Measurements from ENCODE around the gene TIAM1.

TIAM1 gene

GRCh38 chr21:31288191-31288590 lies 55.9 kb downstream of the TIAM1 start:
- no peaks in the 10 kb centered on the region for H3K27me3 ChIP-seq (ENCODE audit: control insufficient read depth in 1 of 2, insufficient read depth in 2 of 2, low read length in 2 of 2)
- no peaks in the 10 kb centered on the region for H3K4me1 ChIP-seq (ENCODE audit: control insufficient read depth in 1 of 2, insufficient read depth in 2 of 2, low read length in 2 of 2)
- no peak overlapping the region for H3K4me3 ChIP-seq (ENCODE audit: low read depth in 1 of 2, low read length in 2 of 2)
- H3K9me3 ChIP-seq (ENCODE audit: control insufficient read depth in 1 of 2, low read length in 2 of 2) = no peaks in the 10 kb centered on the region
- H3K36me3 ChIP-seq (ENCODE audit: control insufficient read depth in 1 of 2, insufficient read depth in 2 of 2, low read length in 2 of 2) = no peaks in the 10 kb centered on the region
- H3K27ac ChIP-seq (ENCODE audit: low read depth, low read length) = no peak overlapping the region
- no peak overlapping the region for H3K9ac ChIP-seq (ENCODE audit: low read depth in 1 of 2, low read length in 2 of 2)

- Histone ChIP-seq H3K9ac (ENCODE audit: low read depth in 1 of 2, low read length in 2 of 2) (no peak overlapping the region), H3K36me3 (ENCODE audit: control insufficient read depth in 1 of 2, insufficient read depth in 2 of 2, low read length in 2 of 2) (no peaks in the 10 kb centered on the region), H3K9me3 (ENCODE audit: control insufficient read depth in 1 of 2, low read length in 2 of 2) (no peaks in the 10 kb centered on the region), H3K4me3 (ENCODE audit: low read depth in 1 of 2, low read length in 2 of 2) (no peak overlapping the region), H3K27me3 (ENCODE audit: control insufficient read depth in 1 of 2, insufficient read depth in 2 of 2, low read length in 2 of 2) (no peaks in the 10 kb centered on the region), H3K4me1 (ENCODE audit: control insufficient read depth in 1 of 2, insufficient read depth in 2 of 2, low read length in 2 of 2) (peaks cover 3 to 10% of the 10 kb centered on the region in 2 donors), H3K27ac (ENCODE audit: low read depth, low read length) (no peak overlapping the region)
These were observed 56.9 kb downstream of the TIAM1 start for GRCh38 chr21:31287201-31287600.

- H3K9ac ChIP-seq (ENCODE audit: low read depth in 1 of 2, low read length in 2 of 2) = no peak overlapping the region
These were observed 57.4 kb downstream of the TIAM1 start for GRCh38 chr21:31286621-31287020.

GRCh38 chr21:31284797-31285397 lies 59.2 kb downstream of the TIAM1 start:
- no peak overlapping the region for H3K4me3 ChIP-seq (ENCODE audit: low read depth in 1 of 2, low read length in 2 of 2)
- H3K4me1 ChIP-seq (ENCODE audit: control insufficient read depth in 1 of 2, insufficient read depth in 2 of 2, low read length in 2 of 2) = peaks cover 3 to 10% of the 10 kb centered on the region in 2 donors
- H3K9ac ChIP-seq (ENCODE audit: low read depth in 1 of 2, low read length in 2 of 2) = no peak overlapping the region
- H3K9me3 ChIP-seq (ENCODE audit: control insufficient read depth in 1 of 2, low read length in 2 of 2) = no peaks in the 10 kb centered on the region
- H3K27ac ChIP-seq (ENCODE audit: low read depth, low read length) = no peak overlapping the region
- no peaks in the 10 kb centered on the region for H3K27me3 ChIP-seq (ENCODE audit: control insufficient read depth in 1 of 2, insufficient read depth in 2 of 2, low read length in 2 of 2)
- no peaks in the 10 kb centered on the region for H3K36me3 ChIP-seq (ENCODE audit: control insufficient read depth in 1 of 2, insufficient read depth in 2 of 2, low read length in 2 of 2)

More at GRCh38 chr21:31286621-31287020, 57.4 kb downstream of the TIAM1 start:
- peaks cover 3 to 10% of the 10 kb centered on the region in 2 donors for H3K4me1 ChIP-seq (ENCODE audit: control insufficient read depth in 1 of 2, insufficient read depth in 2 of 2, low read length in 2 of 2)
- H3K36me3 ChIP-seq (ENCODE audit: control insufficient read depth in 1 of 2, insufficient read depth in 2 of 2, low read length in 2 of 2) = no peaks in the 10 kb centered on the region
- H3K4me3 ChIP-seq (ENCODE audit: low read depth in 1 of 2, low read length in 2 of 2) = no peak overlapping the region
- no peak overlapping the region for H3K27ac ChIP-seq (ENCODE audit: low read depth, low read length)
- no peaks in the 10 kb centered on the region for H3K9me3 ChIP-seq (ENCODE audit: control insufficient read depth in 1 of 2, low read length in 2 of 2)
- no peaks in the 10 kb centered on the region for H3K27me3 ChIP-seq (ENCODE audit: control insufficient read depth in 1 of 2, insufficient read depth in 2 of 2, low read length in 2 of 2)

- H3K4me3 ChIP-seq (ENCODE audit: low read depth in 1 of 2, low read length in 2 of 2) = no peak overlapping the region
- no peaks in the 10 kb centered on the region for H3K36me3 ChIP-seq (ENCODE audit: control insufficient read depth in 1 of 2, insufficient read depth in 2 of 2, low read length in 2 of 2)
- no peaks in the 10 kb centered on the region for H3K27me3 ChIP-seq (ENCODE audit: control insufficient read depth in 1 of 2, insufficient read depth in 2 of 2, low read length in 2 of 2)
- no peak overlapping the region for H3K27ac ChIP-seq (ENCODE audit: low read depth, low read length)
- peaks cover 3 to 10% of the 10 kb centered on the region in 2 donors for H3K4me1 ChIP-seq (ENCODE audit: control insufficient read depth in 1 of 2, insufficient read depth in 2 of 2, low read length in 2 of 2)
- no peak overlapping the region for H3K9ac ChIP-seq (ENCODE audit: low read depth in 1 of 2, low read length in 2 of 2)
- no peaks in the 10 kb centered on the region for H3K9me3 ChIP-seq (ENCODE audit: control insufficient read depth in 1 of 2, low read length in 2 of 2)
These were observed 61.0 kb downstream of the TIAM1 start for GRCh38 chr21:31283025-31283424.

GRCh38 chr21:31282095-31282709 lies 61.9 kb downstream of the TIAM1 start:
- no peaks in the 10 kb centered on the region for H3K36me3 ChIP-seq (ENCODE audit: control insufficient read depth in 1 of 2, insufficient read depth in 2 of 2, low read length in 2 of 2)
- H3K27me3 ChIP-seq (ENCODE audit: control insufficient read depth in 1 of 2, insufficient read depth in 2 of 2, low read length in 2 of 2) = no peaks in the 10 kb centered on the region
- no peak overlapping the region for H3K9ac ChIP-seq (ENCODE audit: low read depth in 1 of 2, low read length in 2 of 2)
- H3K27ac ChIP-seq (ENCODE audit: low read depth, low read length) = no peak overlapping the region
- H3K9me3 ChIP-seq (ENCODE audit: control insufficient read depth in 1 of 2, low read length in 2 of 2) = no peaks in the 10 kb centered on the region
- H3K4me1 ChIP-seq (ENCODE audit: control insufficient read depth in 1 of 2, insufficient read depth in 2 of 2, low read length in 2 of 2) = peaks cover 3 to 10% of the 10 kb centered on the region in 2 donors
- H3K4me3 ChIP-seq (ENCODE audit: low read depth in 1 of 2, low read length in 2 of 2) = no peak overlapping the region

- no peak overlapping the region for H3K9ac ChIP-seq (ENCODE audit: low read depth in 1 of 2, low read length in 2 of 2)
- H3K4me1 ChIP-seq (ENCODE audit: control insufficient read depth in 1 of 2, insufficient read depth in 2 of 2, low read length in 2 of 2) = peaks cover 3 to 10% of the 10 kb centered on the region in 2 donors
- H3K27me3 ChIP-seq (ENCODE audit: control insufficient read depth in 1 of 2, insufficient read depth in 2 of 2, low read length in 2 of 2) = no peaks in the 10 kb centered on the region
- no peak overlapping the region for H3K4me3 ChIP-seq (ENCODE audit: low read depth in 1 of 2, low read length in 2 of 2)
- H3K36me3 ChIP-seq (ENCODE audit: control insufficient read depth in 1 of 2, insufficient read depth in 2 of 2, low read length in 2 of 2) = no peaks in the 10 kb centered on the region
- H3K27ac ChIP-seq (ENCODE audit: low read depth, low read length) = no peak overlapping the region
- H3K9me3 ChIP-seq (ENCODE audit: control insufficient read depth in 1 of 2, low read length in 2 of 2) = no peaks in the 10 kb centered on the region
These were observed 62.5 kb downstream of the TIAM1 start for GRCh38 chr21:31281561-31281960.

GRCh38 chr21:31279986-31280385 lies 64.1 kb downstream of the TIAM1 start:
- no peak overlapping the region for H3K27ac ChIP-seq (ENCODE audit: low read depth, low read length)
- H3K36me3 ChIP-seq (ENCODE audit: control insufficient read depth in 1 of 2, insufficient read depth in 2 of 2, low read length in 2 of 2) = no peaks in the 10 kb centered on the region
- peaks cover 3 to 10% of the 10 kb centered on the region in 2 donors for H3K4me1 ChIP-seq (ENCODE audit: control insufficient read depth in 1 of 2, insufficient read depth in 2 of 2, low read length in 2 of 2)
- H3K9me3 ChIP-seq (ENCODE audit: control insufficient read depth in 1 of 2, low read length in 2 of 2) = no peaks in the 10 kb centered on the region
- no peak overlapping the region for H3K4me3 ChIP-seq (ENCODE audit: low read depth in 1 of 2, low read length in 2 of 2)
- no peak overlapping the region for H3K9ac ChIP-seq (ENCODE audit: low read depth in 1 of 2, low read length in 2 of 2)
- H3K27me3 ChIP-seq (ENCODE audit: control insufficient read depth in 1 of 2, insufficient read depth in 2 of 2, low read length in 2 of 2) = no peaks in the 10 kb centered on the region

GRCh38 chr21:31279214-31279613 lies 64.8 kb downstream of the TIAM1 start:
- Histone ChIP-seq H3K27me3 (ENCODE audit: control insufficient read depth in 1 of 2, insufficient read depth in 2 of 2, low read length in 2 of 2) (no peaks in the 10 kb centered on the region), H3K27ac (ENCODE audit: low read depth, low read length) (no peak overlapping the region), H3K4me1 (ENCODE audit: control insufficient read depth in 1 of 2, insufficient read depth in 2 of 2, low read length in 2 of 2) (peaks cover 3 to 10% of the 10 kb centered on the region in 2 donors), H3K36me3 (ENCODE audit: control insufficient read depth in 1 of 2, insufficient read depth in 2 of 2, low read length in 2 of 2) (no peaks in the 10 kb centered on the region), H3K4me3 (ENCODE audit: low read depth in 1 of 2, low read length in 2 of 2) (no peak overlapping the region), H3K9me3 (ENCODE audit: control insufficient read depth in 1 of 2, low read length in 2 of 2) (no peaks in the 10 kb centered on the region), H3K9ac (ENCODE audit: low read depth in 1 of 2, low read length in 2 of 2) (no peak overlapping the region)

GRCh38 chr21:31278511-31279130 lies 65.4 kb downstream of the TIAM1 start:
- Histone ChIP-seq H3K27me3 (ENCODE audit: control insufficient read depth in 1 of 2, insufficient read depth in 2 of 2, low read length in 2 of 2) (no peaks in the 10 kb centered on the region), H3K27ac (ENCODE audit: low read depth, low read length) (no peak overlapping the region), H3K9me3 (ENCODE audit: control insufficient read depth in 1 of 2, low read length in 2 of 2) (no peaks in the 10 kb centered on the region), H3K4me3 (ENCODE audit: low read depth in 1 of 2, low read length in 2 of 2) (no peak overlapping the region), H3K36me3 (ENCODE audit: control insufficient read depth in 1 of 2, insufficient read depth in 2 of 2, low read length in 2 of 2) (no peaks in the 10 kb centered on the region), H3K4me1 (ENCODE audit: control insufficient read depth in 1 of 2, insufficient read depth in 2 of 2, low read length in 2 of 2) (peaks cover 3 to 10% of the 10 kb centered on the region in 2 donors), H3K9ac (ENCODE audit: low read depth in 1 of 2, low read length in 2 of 2) (no peak overlapping the region)

Data from duodenal mucosa (tissue), 2 donors.